HG03097 (cell line): ENCODE results near the gene DUSP22.
"Not testable (repeated sequence)": the region's sequence is repeated elsewhere in the genome, so short reads cannot be mapped to it uniquely, and the experiment has no call there.

ENCODE experiments used
- ATAC-seq: cut with Tn5 transposase; IDR thresholded peaks from one replicate; pipeline ENCODE4 v1.9.1; 2021; ENCODE audit not compliant: unreplicated experiment, low FRiP score

Gene DUSP22

GRCh38 chr6:376827-377640, 84.7 kb downstream of the DUSP22 start:
- no peak for ATAC-seq

DNA sequence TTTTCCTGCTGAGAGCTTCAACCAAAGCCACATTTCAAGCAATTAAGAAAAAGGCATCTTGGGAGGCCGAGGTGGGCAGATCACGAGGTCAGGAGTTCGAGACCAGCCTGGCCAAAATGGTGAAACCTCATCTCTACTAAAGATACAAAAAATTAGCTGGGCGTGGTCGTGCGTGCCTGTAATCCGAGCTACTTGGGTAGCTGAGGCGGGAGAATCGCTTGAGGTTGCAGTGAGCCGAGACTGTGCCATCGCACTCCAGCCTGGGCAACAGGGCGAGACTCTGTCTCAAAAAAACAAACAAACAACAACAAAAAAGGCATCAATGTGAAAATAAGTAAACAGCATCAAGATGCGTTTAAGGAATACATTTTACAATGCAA, 85.3 kb downstream of the DUSP22 start:
- not testable (repeated sequence) for ATAC-seq

- ATAC-seq, result no peak
Measured at GRCh38 chr6:378090-378957, 86.0 kb downstream of the DUSP22 start.

DNA sequence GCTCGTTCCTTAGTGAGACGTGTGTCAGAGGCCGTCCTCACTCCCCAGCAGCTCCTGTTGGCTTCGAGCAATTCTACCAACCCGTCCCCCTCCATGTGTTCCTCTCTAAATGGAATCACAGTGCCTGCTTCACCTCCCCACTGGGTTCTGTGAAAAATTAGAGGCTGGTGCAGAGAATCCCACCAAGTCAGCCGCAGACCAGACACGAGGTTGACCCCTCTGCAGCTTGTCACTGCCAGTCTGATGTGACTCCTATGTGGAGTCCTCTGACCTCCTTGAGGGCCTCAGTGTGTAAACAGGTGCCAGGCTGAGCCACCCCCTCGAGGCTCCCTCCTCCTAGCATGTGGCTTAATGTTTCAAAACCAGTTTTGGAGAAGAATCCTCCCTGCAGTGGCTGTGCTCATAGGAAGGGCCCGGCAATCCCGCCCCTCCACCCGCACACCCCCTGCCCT, 86.7 kb downstream of the DUSP22 start:
- ATAC-seq, result no peak

DNA sequence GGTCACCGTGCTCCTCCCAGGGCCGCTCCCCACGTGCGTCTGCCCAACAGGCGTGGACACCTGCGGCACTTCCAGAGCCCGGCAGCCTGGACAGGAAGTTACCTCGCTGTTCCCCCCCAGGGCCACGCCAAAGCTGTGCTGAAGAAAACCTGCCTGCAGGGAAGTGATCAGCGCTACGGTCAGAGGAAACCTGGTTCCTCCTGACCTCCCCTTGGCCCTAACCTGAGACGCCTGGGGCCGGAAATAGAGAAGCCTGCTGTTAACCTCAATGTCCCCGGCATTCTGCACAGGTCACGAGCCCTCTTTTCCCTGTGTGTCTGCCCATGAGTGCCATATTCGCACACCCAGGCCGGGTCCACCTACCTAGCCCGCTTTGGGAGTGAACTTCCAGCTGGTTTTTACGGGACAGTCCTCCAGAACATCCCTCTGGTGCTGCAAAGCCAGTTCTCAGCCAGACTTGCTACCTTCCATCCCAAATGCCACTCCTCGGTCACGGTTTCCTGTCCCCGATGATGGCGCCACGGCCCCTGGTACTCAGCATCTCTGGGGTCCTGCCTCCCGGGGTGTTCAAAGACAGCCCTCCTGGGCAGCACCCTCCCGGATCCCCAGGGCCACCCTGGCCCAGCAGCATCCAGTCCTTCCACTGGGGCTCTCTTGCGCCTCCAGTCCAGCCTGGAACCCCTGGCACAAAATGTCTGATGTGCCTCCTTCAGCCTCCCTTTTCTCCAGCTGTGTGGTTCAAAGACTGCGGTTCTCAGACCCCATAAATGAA, 87.3 kb downstream of the DUSP22 start:
- no peak for ATAC-seq

GRCh38 chr6:380234-381218, 88.2 kb downstream of the DUSP22 start:
- ATAC-seq, result no peak

DNA sequence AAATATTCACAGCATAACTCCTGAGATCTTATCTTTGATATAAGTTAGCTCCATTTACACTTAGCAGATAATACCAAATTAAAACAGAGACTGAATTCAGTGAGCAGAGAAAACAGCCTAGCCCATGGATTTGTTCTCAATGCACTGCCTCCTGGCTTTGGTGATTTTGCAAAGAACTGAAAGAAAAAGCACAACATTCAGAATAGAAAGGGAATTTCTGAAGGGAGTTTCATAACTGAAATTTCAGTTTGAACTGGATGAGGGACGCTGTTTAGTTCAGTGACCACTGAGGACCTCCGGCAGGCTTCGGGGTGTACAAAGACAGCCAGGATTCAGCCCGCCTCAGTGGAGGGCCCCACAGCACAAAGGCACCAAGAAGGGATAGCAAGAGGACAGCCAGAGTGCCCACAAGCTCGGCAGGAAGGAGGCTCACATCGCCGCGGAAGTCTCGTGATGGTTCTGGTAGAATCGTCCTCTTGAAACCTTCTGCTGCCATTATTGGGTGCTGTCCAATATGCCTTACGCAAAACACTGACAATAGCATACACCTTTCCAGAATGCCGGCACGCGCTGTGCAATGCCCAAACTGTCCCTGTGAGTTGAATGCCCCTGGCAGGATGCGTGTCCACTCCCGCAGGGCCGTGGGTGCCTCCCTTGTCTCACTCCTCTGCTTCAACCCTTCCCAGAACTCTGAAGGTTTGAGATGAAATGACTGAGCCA, 89.6 kb downstream of the DUSP22 start:
- ATAC-seq, result no peak

- no peak for ATAC-seq
Measured at GRCh38 chr6:382883-383810, 90.9 kb downstream of the DUSP22 start.

- ATAC-seq, result no peak
Measured at GRCh38 chr6:383856-384255, 91.6 kb downstream of the DUSP22 start.

- no peak for ATAC-seq
Measured at GRCh38 chr6:384898-385297, 92.6 kb downstream of the DUSP22 start.

GRCh38 chr6:385614-386013, 93.3 kb downstream of the DUSP22 start:
- no peak for ATAC-seq

DNA sequence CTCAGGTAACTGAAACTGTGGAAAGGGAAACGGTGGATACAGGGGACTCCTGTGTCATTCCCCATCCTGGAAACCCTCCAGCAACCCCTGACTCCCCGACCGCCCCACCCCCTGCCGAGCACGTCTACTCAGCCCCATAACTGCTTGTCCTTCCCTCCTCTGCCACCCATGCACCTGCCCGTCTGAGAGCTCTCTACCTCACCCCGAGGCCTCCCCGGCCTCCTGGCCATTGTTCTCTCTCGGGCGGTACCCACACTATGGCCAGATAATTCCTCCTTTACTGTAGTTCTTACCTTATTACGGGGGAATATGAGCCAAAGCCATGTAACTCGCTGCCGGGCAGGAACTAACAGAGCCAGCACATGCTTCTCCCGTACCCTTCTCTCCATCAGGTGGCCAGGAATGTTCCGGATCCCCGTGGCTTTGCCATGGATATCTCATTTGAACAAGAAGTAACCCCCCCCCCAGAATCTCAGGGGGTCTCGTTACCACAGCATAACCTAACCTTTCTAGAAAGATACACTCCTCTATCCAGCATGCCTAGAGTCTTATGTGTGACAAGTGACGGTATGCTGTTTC, 94.5 kb downstream of the DUSP22 start:
- no peak for ATAC-seq

DNA sequence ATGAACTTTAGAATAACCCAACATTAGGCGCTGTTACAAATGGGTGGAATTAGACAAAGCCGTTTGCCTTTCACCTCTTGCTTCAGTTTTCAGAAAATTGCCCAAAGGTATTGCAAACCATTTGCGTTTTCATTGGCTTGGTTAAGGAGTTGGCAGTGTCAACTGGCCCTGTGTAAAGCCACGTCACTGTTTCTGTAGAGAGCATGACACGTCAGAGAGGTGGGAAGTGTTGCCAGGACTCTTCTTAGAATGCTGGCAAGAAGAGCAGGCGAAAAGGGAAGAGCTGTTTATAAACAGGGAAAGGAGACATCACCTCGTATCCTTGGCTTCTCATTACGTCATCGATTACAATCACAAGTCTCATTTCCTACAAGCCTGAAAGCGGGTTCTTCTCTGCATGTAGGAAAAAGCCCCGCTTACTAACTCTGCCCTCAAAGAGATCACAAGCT, 95.0 kb downstream of the DUSP22 start:
- ATAC-seq, result no peak

DNA sequence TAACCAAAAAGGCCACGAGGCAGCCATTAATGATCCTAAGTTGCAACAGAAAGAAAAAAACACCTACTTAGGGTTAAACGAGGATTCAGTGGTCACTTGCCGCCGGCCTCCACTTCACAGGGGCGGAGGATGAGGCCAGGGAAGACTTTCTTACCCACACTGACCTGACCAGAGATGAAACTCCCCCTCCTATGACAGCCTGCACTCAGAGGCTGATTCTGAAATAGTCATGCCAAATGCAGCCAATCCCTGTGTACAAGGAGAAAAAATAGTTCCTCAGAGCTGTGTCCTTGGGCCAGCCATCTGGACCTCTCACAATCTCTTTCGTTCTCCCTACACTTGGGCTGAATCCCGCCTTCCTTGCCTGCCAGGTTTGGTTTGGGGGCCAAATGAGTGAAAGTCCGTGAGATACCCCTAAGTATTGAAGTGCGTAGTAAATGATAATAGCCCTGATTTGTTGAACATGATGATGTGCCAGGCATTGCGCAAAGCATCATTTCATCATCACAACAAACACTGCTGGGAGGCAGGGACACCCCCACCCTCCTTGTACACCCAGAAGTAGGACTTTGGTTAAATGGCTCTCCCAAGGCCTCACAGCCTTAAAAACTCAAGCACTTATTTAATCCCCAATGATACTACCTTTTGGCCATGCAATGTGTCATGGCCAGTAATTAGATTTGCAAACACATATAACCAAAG, 96.1 kb downstream of the DUSP22 start:
- ATAC-seq, result no peak

DNA sequence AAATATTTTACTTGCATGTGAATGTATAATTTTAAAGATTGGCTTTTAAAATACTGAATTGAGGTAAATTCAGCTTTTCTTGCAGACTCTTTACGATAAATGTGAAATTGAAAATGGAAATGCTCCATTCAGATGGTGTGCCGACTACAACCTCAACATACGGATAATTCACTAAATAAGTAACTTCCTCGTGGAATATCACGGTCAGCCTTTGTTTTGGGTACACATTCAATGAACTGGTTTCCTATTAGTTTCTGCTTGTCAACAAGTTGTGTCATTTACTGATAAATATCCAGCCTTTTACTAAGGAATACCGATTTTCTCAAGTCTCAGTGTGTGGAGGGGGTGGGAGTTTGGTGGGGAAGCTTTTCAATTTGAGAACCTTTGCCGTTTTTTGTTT, 96.9 kb downstream of the DUSP22 start:
- ATAC-seq, result no peak

GRCh38 chr6:389622-390021, 97.3 kb downstream of the DUSP22 start:
- peak; percentile 37 for ATAC-seq

GRCh38 chr6:390914-391558, 98.7 kb downstream of the DUSP22 start:
- peak; percentile 1 for ATAC-seq
